Muscle of back (tissue), 11 donors: ENCODE results near the gene TRMT1. TPM values are rescaled to one million over a fixed set of nuclear protein-coding genes. Genes with fewer than 3 reads are reported as not detected.

Experiments used
- DNase-seq, 3 donors: peaks; one replicate each; pipeline versions ENCODE4 v3.0.0 to v3.0.0-alpha.2; 2013
- polyA plus RNA-seq, 10 donors: library from polyadenylated mRNA; unstranded; fragments of 120-200 nt; gene quantifications; one replicate each; pipeline ENCODE4 v1.2.1, GENCODE V29; 2013; ENCODE audit not compliant: insufficient read length in 10 of 10

TRMT1 gene
- polyA plus RNA-seq, 10 donors = 16.6 to 38.8 (median 23.8) TPM

- no peak for DNase-seq
Observed at GRCh38 chr19:13127811-13128575, 11.5 kb upstream of the TRMT1 start.

DNA sequence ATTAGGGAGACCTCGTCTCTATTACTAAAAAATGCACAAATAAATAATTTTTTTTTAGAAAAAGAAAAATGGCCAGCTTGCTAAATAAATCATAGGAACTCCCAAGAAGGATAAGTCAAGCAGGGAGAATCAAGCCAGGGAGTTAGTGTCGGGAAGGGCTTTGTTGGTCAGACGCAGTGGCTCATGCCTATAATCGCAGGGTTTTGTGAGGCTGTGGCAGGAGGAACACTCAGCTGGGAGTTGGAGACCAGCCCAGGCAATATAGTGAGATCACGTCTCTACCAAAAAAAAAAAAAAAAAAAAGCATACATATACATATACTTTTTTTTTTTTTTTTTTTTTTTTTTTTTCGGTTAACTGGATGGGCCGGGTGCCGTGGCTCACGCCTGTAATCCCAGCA, 10.5 kb upstream of the TRMT1 start:
- DNase-seq = peak in 1 of 3 donors; percentile 26

GRCh38 chr19:13122980-13123957, 6.7 kb upstream of the TRMT1 start:
- DNase-seq = no peak

GRCh38 chr19:13122275-13122878, 5.8 kb upstream of the TRMT1 start:
- DNase-seq = no peak

DNA sequence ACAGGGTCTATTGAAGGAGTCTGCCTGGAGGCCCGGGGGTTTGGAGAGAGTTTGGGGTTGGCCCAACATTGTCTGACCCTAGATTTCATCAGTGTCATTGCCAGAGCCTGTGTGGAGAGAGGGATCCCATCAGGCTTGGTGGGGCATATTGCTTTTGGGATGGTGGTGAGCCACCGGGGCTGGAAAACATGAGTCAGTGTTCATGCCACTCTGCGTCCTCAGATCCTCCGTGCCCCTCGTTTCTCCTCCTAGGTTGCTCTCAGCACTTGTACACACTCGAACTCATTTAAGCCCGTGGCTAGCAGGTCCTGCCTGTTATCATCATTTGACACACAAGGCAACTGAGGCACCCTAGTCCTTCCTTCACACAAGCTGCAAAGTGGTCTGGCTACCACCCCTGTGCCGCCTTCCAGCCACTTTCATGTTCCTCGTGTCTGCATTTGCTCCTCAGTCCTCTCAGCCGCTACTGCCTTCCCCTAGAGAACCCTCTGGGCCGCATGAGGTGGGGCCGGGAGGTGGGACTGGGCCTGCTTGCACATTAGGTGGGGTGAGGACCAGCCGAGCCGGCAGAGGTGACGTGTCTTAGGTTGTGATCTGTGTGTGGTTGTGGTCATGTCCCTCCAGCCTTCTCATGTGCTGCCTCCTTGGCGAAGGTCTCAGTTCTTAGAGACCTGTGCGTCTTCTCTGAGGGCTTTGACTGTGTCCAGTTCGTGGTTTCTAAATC, 5.2 kb upstream of the TRMT1 start:
- DNase-seq = no peak

GRCh38 chr19:13120817-13121216, 4.3 kb upstream of the TRMT1 start:
- DNase-seq = no peak

- DNase-seq = no peak
Observed at GRCh38 chr19:13120031-13120430, 3.5 kb upstream of the TRMT1 start.

GRCh38 chr19:13119627-13120026, 3.1 kb upstream of the TRMT1 start:
- DNase-seq = no peak

DNA sequence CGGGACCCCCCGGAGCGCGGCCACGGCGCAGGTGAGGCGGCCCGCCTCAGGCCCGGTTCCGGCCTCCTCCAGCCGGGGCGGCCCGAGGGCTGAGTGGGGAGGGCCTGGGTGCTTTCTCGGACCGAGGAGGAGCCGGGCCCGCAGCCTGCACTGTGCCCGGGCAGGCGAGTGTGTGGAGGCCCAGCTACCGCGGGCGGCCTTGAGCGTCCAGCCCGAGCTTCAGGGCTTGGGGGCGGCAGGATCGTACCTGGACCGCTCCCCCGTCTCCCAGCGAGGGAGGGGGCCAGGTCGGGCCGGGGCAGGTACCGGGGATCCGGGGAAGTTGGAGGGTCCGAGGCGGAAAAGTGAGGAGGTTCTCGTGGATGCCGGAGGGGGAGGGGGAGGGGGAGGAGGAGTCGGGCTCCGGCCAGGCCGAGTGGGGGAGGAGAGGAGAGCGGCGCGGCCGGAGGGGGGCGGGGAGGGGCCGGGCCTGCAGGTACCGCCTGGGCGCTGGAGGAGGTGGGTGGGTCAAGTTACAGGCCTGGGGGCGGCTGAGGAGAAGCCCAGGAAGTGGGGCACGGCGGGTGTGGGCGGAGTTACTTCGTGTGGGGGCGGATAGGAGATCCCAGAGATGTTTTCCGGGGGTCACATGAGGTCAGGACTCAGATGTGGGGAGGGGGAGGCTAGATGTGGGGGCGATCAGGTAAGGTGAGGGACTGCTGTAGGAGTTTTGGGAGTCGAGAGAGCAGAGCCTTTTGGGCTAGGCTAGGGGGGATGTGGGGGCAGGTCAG, 2.1 kb upstream of the TRMT1 start:
- DNase-seq = peak in 1 of 3 donors; percentile 49

DNA sequence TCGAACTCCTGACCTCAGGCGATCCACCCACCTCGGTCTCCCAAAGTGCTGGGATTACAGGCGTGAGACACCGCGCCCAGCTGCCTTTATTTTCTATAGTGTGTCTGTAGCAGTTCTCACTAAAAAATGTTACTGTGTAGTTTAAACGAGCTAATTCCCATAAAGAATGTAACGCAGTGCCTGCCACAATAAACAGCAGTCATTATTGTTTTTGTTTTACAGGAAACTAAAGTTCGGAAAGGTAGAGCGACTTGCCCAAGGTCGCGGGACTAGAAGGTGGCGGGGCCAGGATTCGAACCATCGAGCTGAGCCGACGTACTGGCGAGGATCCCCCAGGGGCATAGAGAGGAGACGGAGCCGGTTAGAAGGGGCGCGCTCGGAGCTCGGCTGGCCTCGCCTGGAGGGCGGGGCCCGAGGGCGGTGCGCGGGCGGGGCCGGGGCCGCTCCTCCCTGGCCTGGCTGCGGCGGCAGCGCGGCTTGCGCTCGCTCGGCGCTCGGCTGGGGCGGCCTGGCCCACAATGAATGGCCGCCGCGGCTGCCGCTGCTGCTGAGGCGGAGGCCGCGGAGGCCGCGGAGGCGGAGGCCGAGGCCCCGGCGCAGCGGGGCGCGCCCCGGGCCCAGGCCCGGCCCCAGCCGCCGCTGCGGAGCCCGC, 1.4 kb upstream of the TRMT1 start, which contains the start of gene NACC1:
Gene NACC1 (plus strand): TSS at position 493 of the 652 bp plus-strand sequence. CDS start 16,944 bp downstream, outside the sequence.
- DNase-seq = peak; percentile 91 to 95 (median 91)

- no peak for DNase-seq
Observed at GRCh38 chr19:13117176-13117771, 734 bp upstream of the TRMT1 start.

- DNase-seq = no peak
Observed at GRCh38 chr19:13115936-13116281, 631 bp downstream of the TRMT1 start.

DNA sequence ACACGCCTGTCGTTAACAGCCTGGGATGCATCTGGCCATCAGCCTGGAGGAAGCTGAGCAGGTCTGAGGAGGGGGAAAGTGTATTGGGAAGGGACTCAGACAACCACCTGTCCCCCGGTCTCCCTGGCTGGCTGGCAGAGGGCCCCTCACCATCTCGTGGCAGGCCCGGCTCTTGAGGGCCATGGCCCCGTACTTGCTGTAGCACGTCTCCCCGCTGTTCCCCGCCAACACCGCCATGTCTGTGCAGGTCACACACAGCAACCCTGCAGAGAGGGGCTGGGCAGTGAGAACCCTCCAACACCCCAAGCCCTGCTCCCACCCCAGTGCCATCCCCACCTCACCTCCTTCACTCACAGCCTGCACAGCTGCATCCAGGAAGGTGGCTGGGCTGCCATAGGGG, 4.0 kb downstream of the TRMT1 start:
- no peak for DNase-seq

DNA sequence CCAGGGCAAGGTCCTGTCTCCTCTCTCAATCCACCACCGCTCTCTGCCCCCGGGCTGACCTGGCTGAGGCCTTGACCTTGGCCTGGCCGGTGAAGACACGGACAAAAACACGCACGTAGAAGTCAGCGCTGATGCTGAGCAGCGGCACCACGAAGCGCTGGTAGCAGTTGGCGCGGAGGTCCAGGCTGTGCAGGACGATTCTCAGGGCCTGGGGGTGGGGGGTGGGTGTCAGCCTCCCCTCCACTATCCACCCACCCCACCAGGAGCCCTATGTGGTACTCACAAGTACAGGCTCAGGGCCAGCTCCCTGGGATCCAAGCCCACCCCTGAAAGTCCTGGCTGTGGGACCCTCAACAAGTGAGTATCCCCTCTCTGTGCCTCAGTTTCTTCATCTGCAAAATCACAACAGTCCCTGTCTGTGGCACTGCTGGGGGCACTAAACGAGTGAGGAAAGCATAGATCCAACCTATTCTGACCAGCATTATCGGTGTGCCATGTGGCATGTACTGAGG, 6.4 kb downstream of the TRMT1 start:
- no peak for DNase-seq

GRCh38 chr19:13109361-13110098, 7.0 kb downstream of the TRMT1 start:
- no peak for DNase-seq

DNA sequence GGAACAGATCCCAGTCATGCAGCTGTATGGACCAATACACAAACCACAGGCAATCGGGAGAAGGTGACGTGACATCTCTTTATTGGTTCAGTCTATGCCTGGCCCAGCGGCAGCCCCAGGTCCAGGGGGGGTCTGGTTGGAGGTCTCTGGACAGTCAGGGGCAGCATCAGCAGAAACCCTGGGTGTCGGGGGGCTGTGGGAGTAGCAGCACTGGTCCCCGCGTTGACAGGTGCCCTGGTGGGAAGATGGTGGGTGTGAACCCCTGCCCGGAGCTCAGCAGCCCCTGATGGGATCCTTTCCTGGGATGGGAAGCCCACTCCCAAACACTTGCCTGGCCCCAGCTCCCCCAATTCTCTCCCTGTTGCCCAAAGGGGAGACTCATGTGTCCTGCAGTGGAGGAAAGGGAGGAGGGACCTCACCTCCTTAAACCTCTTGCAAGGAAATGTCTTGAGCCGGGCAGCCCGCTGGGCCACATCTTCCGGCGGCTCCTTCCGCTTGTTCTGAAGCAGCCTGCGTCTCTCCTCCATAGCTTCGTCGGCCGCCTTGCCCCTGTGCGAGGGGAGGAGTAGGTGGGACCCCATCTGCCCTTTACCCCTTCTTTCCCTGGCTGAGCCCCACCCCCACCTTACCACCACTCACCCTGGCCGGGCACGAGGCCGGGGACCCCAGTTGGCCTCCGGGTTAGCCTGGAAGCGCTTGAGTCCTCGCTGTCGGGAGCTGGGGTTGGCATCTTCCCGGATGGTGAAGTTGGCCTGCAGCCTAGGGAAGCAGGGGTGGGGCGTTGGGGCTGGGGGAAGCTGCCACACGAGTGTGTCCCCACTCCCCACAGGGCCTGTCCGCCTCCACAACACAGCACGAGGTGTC, 11.5 kb downstream of the TRMT1 start:
- DNase-seq = peak in 1 of 3 donors; percentile 29

DNA sequence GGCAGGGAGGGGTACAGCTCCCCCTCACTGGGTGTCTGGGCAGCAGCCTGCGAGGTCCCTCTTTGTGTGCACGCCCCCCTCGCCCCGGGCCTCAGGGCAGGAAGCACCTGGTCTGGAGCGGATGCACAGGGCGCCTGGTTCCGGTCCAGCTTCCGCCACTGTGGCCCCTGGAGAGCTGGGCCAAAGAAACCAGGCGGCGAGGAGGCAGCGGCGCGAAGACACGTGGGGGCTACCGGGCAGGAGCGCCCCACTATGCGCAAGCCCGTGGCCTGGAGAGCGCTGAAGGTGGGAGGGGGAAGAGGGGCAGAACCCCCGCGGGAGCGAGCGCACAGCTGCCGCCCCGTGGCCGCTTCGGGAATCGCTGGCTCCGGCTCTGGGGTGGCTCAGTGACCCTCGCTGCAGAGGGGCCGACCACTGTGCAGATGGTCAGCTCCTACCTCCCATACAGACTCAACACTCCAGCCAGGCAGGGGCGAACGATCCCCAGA, 12.1 kb downstream of the TRMT1 start:
- peak in 1 of 3 donors; percentile 84 for DNase-seq
